ENCODE data around the gene AACS. TPM values are rescaled to one million over a fixed set of nuclear protein-coding genes. Genes with fewer than 3 reads are reported as not detected.
"Not testable (repeated sequence)": the region's sequence is repeated elsewhere in the genome, so short reads cannot be mapped to it uniquely, and the experiment has no call there.

AACS gene
- polyA plus RNA-seq, 1 experiment, result 18.0 TPM

GRCh38 chr12:125029761-125030358, 35.4 kb upstream of the AACS start:
- Histone ChIP-seq H3K27me3 (ENCODE audit: control insufficient read depth, insufficient read depth, low read length) (no peaks in the 10 kb centered on the region), H3K9me3 (ENCODE audit: control insufficient read depth, insufficient read depth, low read length) (no peaks in the 10 kb centered on the region; the same call in 1 of the 2 replicates), H3K27ac (ENCODE audit: low read depth, low read length) (no peak overlapping the region), H3K4me3 (ENCODE audit: low read depth, low read length) (no peak overlapping the region)
- ChIA-PET POLR2A (no interaction called here), CTCF (no interaction called here)
- TF ChIP-seq CTCF (IDR thresholded peaks at IDR 0.05; ENCODE audit: low read depth, low read length), result no peak
- DNase-seq (ENCODE audit: low read depth, low spot score), result no peak

- POLR2A ChIA-PET; DNase-seq (ENCODE audit: low read depth, low spot score); CTCF ChIA-PET; H3K9me3 ChIP-seq (ENCODE audit: control insufficient read depth, insufficient read depth, low read length); H3K27me3 ChIP-seq (ENCODE audit: control insufficient read depth, insufficient read depth, low read length); H3K27ac ChIP-seq (ENCODE audit: low read depth, low read length); H3K4me3 ChIP-seq (ENCODE audit: low read depth, low read length): not testable (repeated sequence)
Measured at GRCh38 chr12:125031471-125031870, 33.8 kb upstream of the AACS start.

GRCh38 chr12:125032466-125033152, 32.6 kb upstream of the AACS start:
- Histone ChIP-seq H3K4me3 (ENCODE audit: low read depth, low read length) (no peak overlapping the region), H3K27ac (ENCODE audit: low read depth, low read length) (no peak overlapping the region), H3K9me3 (ENCODE audit: control insufficient read depth, insufficient read depth, low read length) (no peaks in the 10 kb centered on the region), H3K27me3 (ENCODE audit: control insufficient read depth, insufficient read depth, low read length) (no peaks in the 10 kb centered on the region)
- no peak for DNase-seq (ENCODE audit: low read depth, low spot score)
- no peak for TF ChIP-seq CTCF (IDR thresholded peaks at IDR 0.05; ENCODE audit: low read depth, low read length)
- CTCF ChIA-PET, result no interaction called here
- POLR2A ChIA-PET, result no interaction called here

DNA sequence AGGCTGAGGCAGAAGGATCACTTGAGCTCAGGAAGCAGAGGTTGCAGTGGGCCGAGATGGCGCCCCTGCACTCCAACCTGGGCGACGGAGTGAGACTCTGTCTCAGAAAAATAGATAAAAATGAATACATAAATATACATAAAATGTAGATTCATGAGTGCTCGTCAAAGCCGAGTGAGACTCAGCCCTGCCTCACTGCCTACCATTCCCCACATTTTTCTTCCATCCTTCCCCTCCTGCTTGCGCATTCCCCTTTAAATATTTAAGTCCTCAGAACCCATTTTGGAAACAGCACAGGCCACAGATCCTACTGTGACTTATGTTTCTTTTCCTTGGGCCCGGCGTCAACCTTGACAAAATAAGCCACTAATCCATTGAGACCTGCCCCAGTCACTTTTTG, 31.9 kb upstream of the AACS start:
- no peaks in the 10 kb centered on the region for H3K27me3 ChIP-seq (ENCODE audit: control insufficient read depth, insufficient read depth, low read length)
- ChIA-PET POLR2A (no interaction called here), CTCF (no interaction called here)
- no peak overlapping the region for H3K27ac ChIP-seq (ENCODE audit: low read depth, low read length)
- TF ChIP-seq CTCF (IDR thresholded peaks at IDR 0.05; ENCODE audit: low read depth, low read length), result no peak
- no peak for DNase-seq (ENCODE audit: low read depth, low spot score)
- no peaks in the 10 kb centered on the region for H3K9me3 ChIP-seq (ENCODE audit: control insufficient read depth, insufficient read depth, low read length)
- no peak overlapping the region for H3K4me3 ChIP-seq (ENCODE audit: low read depth, low read length)

GRCh38 chr12:125038976-125039625, 26.1 kb upstream of the AACS start:
- no peak for DNase-seq (ENCODE audit: low read depth, low spot score)
- Histone ChIP-seq H3K27me3 (ENCODE audit: control insufficient read depth, insufficient read depth, low read length) (no peaks in the 10 kb centered on the region), H3K9me3 (ENCODE audit: control insufficient read depth, insufficient read depth, low read length) (no peaks in the 10 kb centered on the region), H3K4me3 (ENCODE audit: low read depth, low read length) (no peak overlapping the region), H3K27ac (ENCODE audit: low read depth, low read length) (no peak overlapping the region)
- ChIA-PET POLR2A (no interaction called here), CTCF (no interaction called here)
- 0 out of 2 replicates have a peak, but pooled peaks have one; percentile 2 for TF ChIP-seq CTCF (IDR thresholded peaks at IDR 0.05; ENCODE audit: low read depth, low read length)
